HG02571 (cell line): ENCODE results near the gene SERPINE2.
"Not testable (repeated sequence)": the region's sequence is repeated elsewhere in the genome, so short reads cannot be mapped to it uniquely, and the experiment has no call there.

Experiments used
- ATAC-seq: cut with Tn5 transposase; IDR thresholded peaks from one replicate; pipeline ENCODE4 v1.9.1; 2021; ENCODE audit warnings: mild to moderate bottlenecking, moderate library complexity; ENCODE audit not compliant: unreplicated experiment

The SERPINE2 gene

DNA sequence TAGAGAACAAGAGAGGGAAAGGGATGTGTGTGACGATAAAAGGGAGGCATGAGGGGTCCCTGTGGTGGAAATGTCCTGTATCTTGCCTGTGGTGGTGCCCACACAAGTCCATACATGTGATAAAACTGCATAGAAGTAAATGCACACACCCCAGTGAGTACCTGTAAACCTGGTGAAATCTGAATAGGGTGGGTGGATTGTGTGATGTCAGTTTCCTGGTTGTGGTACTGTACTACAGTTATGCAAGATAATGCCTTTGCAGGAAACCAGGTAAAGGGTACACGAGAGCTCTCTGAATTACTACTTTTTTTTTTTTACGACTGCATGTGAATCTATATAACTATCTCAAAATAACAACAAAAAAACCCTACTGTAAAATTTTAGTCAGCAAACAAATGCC is 22.1 kb downstream of the SERPINE2 start:
- ATAC-seq: no peak

DNA sequence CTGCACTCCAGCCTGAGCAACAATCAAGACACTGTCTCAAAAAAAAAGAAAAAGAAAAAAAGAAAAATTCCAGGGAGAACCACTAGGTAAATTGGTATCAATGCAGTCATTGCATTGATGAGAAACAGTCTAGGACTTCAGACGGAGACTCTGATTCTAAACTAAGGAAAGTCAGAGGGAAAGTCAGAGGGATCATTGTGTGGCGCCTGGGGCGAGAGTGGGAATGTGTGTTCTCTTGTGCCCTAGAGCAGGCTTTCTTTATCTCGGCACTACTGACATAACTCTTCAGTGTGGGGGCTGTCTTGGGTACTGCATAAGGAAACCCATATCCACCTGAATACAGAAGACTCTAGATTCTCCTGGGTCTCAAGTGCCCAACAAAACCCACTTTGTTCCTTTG is 24.8 kb downstream of the SERPINE2 start:
- no peak for ATAC-seq

DNA sequence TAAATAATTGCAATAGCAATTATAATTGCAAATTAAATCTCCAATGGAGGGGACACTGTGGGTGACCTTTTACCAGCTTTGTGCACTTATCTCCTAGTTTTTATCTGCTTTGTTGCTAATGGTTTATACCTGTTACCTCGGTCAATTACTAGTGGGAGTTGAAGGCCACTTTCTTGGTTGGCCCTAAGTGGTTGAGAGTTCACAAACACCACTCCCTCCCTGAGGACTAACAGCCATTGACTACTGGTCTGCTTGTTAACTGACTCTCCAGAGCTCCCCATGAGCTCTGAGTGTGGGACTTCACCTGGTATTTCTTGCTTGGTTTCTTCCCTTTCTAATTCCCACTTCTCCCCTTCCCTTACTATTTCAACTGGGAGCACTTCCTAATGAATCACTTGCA is 27.2 kb downstream of the SERPINE2 start:
- no peak for ATAC-seq

DNA sequence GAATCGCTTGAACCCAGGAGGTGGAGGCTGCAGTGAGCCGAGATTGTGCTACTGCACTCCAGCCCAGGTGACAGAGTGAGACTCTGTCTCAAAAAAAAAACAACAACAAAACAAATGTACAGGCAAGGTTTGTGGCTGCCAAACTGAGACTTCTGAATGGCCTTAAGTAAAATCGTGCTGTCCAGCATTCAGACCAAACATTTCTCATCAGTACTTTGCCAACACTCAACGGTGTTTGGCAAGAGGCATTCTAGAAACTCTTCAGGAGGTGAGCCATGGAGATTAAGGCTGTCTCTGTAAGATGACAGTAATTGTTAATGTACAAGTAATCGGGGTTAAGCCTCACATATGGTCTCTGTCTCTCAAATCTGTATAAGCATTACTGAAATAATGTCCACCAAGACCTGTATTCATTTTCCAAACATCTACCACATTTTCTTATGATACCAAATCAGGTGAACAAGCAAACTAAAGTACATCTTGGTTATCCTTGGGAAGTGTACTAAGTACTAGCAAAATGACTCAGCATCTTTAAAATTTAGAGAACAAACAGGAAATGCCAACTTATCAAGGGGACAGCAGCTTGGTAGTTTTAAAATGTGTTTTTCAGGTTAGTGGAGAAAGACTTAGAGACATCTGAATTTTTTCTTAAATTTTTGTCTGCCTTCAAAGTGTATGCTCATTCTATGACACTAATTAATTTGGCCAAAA is 29.3 kb downstream of the SERPINE2 start:
- ATAC-seq: no peak

DNA sequence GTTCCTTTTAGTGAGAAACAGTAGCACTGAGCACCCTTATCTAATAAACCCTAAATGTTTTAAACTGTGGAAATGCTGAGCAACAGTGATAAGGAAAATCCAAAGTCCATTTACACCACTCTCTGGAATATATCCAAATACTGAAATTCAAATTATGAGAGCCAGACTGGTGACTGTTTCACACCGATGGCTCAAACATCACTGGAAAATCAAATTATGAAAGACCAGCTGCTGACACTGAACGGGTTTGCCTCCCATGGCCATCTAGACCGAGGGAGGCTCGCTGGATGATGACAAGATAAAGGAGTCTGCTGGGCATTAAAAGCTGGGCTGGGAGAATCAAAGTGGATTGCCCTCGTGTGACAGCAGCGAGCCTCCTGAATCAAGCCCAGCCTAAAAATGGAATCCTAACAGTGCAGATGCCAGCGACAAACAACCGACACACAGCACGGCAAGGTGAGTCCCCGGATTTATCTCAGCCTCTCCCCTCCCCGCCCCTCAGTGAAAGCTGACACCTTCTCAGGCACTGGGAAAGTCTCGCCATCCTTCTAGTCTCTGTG is 30.3 kb downstream of the SERPINE2 start:
- no peak for ATAC-seq

DNA sequence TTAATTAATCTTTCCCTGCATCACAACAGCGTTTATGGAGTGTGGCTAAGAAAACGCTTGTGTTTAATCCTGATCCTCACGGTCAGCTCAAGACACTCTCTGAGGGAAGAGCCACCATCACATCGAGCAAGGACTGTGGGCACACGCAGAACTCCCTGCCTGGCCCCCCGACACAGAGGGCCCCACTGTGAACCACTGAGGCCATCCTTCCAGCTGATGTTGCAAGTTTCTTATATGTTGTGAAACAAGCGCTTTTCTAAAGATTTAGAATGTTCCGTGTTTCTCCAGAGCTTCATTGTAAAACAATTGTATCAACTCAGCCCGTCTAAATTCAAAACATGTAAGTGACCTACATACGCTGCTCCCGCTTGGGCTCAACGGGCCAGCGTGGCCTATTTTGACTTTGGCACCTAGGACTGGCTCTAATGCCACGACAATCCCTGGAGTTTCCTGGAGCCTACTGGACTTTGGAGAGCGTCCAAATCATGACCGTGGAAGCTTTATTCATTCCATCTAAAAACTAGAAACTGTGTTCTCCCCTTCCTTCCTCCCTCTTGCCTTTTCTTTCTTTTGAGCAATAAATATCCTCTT is 34.9 kb downstream of the SERPINE2 start:
- no peak for ATAC-seq

DNA sequence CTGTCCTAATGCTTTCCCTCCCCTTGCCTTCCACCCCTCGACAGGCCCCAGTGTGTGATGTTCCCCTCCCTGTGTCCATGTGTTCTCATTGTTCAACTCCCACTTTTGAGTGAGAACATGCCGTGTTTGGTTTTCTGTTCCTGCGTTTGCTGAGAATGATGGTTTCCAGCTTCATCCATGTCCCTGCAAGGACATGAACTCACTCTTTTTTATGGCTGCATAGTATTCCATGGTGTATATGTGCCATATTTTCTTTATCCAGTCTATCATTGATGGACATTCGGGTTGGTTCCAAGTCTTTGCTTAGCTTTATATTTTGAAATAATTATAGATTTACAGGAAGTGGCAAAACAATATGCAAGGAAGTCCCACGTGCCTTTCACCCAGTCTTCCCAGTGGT is 38.4 kb downstream of the SERPINE2 start:
- not testable (repeated sequence) for ATAC-seq

DNA sequence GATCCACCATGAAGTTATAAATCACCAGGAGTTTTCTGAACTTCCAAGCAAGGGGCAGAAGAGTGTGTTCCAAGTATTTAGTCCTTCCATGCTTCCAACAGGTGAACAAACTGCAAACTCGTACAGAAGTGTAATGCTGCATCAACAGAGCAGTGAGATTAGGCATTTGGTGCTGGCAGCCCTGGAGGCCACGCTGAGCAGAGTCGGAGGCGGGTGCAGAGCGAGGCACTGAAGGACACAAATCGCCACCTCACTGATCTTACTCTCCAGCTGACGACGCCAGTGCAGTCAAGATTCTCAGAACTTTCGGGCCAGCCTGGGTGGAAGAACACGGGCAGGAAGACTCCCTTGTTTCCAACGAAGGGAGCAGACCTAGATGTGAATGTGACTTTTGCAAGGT is 39.2 kb downstream of the SERPINE2 start:
- ATAC-seq: no peak

DNA sequence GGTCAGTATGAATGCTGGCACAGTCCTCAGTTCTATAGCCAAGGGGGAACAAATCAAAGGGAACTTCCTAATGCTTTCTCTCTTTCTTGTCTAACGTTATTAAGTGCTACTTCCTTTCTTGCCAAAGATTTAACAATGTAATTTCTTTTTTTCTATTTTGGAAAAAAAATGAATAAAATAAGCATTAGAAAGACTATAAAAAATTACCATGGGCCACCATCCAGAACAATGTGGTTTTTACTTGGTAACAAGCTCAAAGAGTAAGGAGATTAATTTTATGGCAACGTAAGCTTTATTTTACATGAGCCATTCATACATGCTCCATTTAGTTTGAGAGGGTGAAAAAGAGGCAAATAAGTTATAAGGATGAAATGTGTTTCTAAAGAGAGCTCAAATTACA is 40.1 kb downstream of the SERPINE2 start:
- no peak for ATAC-seq

DNA sequence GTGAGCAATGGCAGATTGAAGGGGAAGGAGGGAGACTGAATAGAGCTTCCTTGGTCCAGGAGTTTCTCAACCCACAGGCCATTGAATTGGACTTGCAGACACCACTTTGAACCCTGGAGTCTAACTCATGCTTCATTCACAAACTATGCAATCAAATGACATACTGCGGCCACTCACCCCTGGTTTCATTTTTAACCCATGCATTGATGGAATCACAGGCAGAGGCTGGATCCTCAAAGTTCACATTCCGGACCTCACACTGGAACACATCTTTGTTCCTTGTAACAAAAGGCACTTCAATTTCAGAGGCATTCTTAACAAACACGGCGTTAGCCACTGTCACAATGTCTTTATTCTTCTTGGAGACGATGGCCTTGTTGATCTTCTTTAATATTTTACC is 41.1 kb downstream of the SERPINE2 start:
- no peak for ATAC-seq

DNA sequence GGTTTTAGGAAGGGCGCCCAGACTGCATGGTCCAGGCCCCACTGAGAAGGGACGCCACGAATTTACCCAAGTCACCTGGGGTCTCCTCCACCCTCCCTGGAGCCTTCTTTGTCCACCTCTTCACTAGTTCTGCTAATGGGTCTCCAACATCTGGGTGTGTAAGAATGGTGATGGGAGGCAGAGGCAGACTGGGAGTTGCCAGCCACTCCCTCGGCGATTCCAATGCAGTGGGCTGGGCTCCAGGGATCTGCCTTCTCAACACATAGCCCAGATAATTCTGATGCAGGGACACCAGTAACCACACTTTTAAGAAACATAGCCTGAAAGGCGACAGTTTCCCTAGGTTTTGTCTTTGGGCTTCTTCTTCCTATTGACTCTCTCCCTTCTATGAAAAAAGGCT is 42.7 kb downstream of the SERPINE2 start:
- no peak for ATAC-seq

DNA sequence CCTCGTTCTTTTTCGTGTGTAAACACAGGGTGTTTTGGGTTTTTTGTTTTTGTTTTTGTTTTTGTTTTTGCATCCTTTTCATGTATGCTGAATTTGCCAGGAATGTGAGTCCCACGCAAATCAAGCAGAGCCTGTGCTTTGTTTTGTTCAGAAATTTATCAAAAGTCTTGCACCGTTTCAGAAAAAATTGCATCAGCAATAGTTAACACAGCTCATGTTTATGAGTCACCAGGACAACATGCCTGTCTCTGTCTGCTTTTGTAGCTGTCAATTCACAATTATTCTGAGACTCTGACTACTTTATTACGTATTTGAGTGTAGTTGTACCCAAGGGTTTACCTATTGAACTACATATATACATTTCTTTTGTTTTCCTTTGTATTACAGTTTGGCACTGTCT is 43.5 kb downstream of the SERPINE2 start:
- ATAC-seq: no peak

DNA sequence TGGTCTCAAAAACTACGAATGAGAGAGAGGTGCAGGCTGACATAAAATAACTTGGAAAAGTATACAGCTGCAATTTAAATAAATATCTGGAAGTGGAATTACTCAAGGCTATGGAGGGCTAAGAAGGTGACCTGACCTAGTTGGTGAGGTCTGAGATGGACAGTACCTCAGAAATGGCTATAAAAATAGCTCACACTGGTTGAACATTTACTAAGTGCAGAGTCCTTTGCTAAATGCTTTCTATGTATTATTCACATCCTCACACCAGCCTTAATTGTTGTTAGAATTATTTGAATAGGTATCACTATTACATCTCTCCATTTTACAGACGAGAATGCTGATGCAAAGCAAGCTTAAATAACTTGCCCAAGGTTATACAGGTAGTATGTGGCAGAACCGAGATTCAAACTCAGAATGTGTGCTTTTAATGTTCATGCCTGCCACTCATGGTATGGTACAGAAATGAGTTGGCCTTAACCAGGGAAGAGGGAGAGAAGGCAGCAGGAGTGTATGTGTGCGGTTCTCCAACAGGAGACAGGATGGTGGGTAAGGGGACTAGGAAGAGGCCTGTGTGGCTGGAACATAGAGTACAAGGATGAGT is 44.4 kb downstream of the SERPINE2 start:
- no peak for ATAC-seq

DNA sequence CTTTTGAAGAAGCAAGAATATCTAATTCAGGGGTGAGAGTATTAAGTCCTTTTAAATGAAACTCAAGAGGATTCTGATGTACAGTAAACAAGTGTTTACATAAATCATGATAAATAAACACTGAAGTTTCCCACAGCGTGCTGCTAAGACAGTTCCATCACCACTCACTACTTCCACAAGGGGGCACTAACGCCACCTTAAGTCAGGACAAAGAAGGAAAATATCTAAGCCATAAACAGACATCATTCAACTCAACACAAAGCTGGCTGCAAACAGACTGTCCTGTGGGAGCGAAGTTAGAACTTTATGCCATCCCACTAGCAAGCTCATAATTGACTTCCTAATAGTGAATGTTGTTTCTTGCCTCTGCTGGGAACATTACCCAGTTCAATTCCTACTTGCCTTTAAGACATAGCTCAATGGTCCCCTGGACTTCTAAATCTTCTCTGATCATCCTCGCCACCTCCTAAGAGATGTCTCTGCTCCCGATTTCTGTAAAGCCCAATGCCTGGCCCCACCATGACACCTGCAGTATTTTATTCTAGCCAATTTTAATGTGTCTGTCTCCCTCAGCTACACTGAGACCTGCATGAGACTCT is 45.4 kb downstream of the SERPINE2 start:
- peak; percentile 66 for ATAC-seq

DNA sequence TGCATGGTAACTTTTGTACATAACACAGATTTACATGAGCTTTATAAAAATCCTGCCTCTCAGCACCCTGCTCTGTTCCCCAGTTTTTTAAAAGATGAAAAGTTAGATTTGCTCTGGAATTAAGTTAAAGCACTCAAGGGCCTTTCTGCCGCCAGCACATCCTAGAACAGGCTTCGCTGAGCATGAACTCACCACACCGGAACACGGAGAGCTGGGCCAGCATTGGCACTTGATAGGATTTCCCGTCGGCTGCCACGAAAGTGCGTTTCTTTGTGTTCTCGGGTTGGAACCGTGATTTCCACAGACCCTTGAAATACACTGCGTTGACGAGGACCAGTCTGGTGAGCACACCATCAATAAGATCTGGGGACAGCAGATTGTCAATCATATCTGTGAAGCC is 47.5 kb downstream of the SERPINE2 start:
- no peak for ATAC-seq

DNA sequence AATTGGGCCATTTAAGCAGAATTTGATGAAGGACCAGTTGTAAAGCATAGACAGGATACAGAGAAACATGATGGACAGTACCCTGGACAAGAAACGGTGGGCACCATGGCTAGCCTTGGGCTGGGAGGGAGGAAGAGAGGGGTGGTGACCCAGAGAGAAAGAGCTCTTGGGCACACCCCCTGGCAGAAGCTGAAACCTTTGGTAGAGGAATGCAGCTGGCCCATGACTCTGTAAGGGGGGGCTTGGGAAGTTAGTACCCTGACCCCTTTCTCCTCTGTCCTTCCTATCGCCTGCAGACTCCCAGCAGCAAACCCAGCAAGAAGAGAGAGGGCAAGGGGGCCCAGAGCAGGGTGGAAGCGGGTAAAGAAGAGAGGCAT is 49.2 kb downstream of the SERPINE2 start:
- no peak for ATAC-seq

DNA sequence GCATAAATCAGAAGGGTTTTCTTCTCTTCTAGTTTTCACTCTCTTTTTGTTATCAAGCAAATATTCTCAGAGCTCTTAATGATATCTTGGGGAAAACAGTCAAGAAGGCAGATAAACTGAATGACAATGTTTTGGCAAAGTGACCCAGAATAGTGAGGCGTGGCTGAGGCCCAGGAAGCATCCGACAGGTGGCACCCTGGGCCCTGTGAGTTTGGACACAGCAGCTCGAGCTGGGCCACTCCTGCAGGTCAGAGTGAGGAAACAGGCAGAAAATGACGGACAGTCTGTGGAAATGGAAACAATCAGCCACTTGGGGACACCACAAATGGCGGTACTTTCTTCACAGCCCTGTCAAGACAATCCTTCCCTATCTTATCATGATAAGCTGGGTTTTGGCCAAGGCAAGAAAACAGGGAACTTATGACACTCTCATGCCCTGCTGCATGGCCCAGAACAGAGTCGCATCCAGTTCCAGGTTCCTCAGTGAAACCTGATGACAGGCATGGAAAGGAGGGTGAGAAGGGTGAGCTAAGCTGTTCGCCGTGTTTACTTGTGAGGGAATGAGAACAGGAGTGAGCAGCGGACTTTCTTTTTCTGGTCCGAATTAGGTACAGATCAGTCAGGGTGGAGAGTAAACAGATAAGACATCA is 49.8 kb downstream of the SERPINE2 start:
- ATAC-seq: no peak

DNA sequence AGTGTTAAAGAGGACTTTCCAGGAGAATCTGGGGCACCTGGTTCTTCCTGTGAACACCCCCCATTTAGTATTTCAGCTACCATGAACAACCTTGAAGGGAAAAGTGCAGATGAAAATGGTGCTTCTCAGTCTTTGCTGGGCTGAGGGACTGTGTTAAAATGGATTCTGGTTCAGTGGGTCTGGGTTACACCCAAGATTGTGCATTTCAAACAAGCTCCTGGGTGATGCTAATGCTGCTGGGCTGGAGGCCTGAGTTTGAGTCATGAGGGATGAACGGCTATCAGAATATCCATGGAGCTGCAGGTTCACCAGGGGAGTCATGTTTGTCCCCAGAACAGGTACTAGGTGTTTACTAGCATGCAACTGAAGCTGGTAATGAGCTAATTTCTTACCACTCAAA is 57.8 kb downstream of the SERPINE2 start:
- no peak for ATAC-seq

DNA sequence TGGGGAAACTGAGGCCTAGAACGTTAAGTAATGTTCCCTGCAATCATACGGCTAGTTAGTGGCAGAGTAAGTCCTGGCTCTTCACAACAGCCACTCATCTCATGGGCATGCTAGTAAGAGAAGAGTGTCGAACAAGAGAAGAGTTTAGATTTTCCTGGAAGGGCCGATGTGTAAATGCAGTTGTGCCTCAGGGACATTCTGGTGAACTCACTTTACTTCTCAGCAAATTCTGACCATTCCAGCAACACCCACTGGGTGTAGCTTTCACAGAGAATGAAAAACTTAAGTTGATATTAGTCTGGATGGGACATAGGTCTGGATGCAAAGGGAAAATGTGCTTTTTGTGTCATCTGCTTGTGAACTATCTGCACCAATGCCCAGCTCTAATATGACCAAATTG is 58.3 kb downstream of the SERPINE2 start:
- ATAC-seq: no peak

DNA sequence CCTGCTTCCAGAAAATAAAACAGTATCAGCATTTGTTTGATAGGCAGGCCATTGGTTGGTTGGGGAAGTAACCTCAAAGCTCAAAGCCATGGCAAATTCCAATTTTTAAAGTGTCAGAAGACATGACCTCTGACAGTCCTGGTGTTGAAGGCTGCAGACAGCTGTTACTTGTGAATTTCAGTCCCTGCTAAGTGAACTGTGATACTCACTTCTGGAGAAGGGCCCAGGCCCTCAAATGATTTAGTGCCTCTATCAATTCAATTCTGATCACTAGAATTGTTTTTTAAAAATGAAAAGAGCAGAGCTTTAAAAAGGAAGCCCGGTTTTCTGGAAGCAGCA is 58.7 kb downstream of the SERPINE2 start:
- ATAC-seq: no peak

DNA sequence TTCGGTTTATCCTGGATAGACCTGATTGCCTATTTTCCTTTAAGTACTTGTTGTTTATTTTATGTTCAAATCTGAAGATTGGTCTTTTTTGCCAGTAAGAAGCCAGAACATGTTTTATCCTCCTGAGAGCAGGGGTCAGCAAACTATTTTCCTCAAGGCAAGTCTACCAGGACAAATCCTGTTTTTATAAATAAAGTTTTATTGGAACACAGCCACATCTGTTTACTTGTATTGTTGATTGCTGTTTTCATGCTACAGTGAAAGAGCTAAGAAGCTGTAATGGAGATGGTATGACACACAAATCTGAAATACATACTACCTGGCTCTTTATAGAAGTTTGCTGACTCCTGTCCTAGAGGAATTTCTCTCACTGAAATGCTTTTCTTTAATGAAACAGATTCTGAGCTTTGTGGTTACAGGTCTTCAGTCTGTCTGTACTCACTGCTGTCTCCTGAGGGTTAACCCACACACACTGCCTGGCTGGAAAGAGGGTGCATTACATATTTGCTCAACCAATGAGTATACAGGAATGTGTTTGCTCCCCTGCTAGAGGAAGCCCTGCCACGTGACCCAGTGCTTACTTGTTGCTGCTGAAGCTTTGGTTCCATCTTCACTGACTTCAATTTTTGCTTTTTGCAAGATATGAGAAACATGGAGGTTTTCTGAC is 59.2 kb downstream of the SERPINE2 start:
- ATAC-seq: no peak
